Neuronal stem cell (in vitro differentiated cells): ENCODE data around the gene KCNIP4.

Source experiments
- DNase-seq: peaks from one replicate; pipeline ENCODE4 v3.0.0-alpha.2; 2013; ENCODE audit warnings: low spot score
- H2AFZ ChIP-seq: one replicate; pipeline ENCODE4 v1.6.1; 2013; ENCODE audit warnings: mild to moderate bottlenecking, low read length, inconsistent platforms
- H2AK5ac ChIP-seq: 2 replicates; pipeline ENCODE4 v1.6.1; 2013; ENCODE audit warnings: low read depth, mild to moderate bottlenecking, inconsistent platforms, low read length, moderate library complexity, mixed read lengths
- H2BK120ac ChIP-seq: 2 replicates; pipeline ENCODE4 v1.6.1; 2013; ENCODE audit warnings: low read depth, mild to moderate bottlenecking, inconsistent platforms, low read length, moderate library complexity, mixed read lengths
- H2BK12ac ChIP-seq: one replicate; pipeline ENCODE4 v1.6.1; 2013; ENCODE audit warnings: low read length, inconsistent platforms
- H2BK15ac ChIP-seq: 2 replicates; pipeline ENCODE4 v1.6.1; 2013; ENCODE audit warnings: mild to moderate bottlenecking, low read length, inconsistent platforms, mixed read lengths
- H2BK5ac ChIP-seq: one replicate; pipeline ENCODE4 v1.6.1; 2013; ENCODE audit warnings: inconsistent platforms, mild to moderate bottlenecking, low read length, moderate library complexity
- H3K14ac ChIP-seq: one replicate; pipeline ENCODE4 v1.6.1; 2013; ENCODE audit warnings: low read length, inconsistent platforms
- H3K18ac ChIP-seq: 2 replicates; pipeline ENCODE4 v1.6.1; 2013; ENCODE audit warnings: low read length, inconsistent platforms
- H3K23ac ChIP-seq: 2 replicates; pipeline ENCODE4 v1.6.1; 2013; ENCODE audit warnings: low read depth, mild to moderate bottlenecking, mixed read lengths, low read length, inconsistent platforms; ENCODE audit not compliant: poor library complexity
- H3K27ac ChIP-seq: replicated peaks from 3 replicates; pipeline ENCODE4 v1.5.1; 2013; ENCODE audit warnings: low read length, inconsistent platforms
- H3K27me3 ChIP-seq, 3 experiments: 2 replicates each; pipeline ENCODE4 v1.6.1; 2013; ENCODE audit warnings: low read length in 3 of 3, mild to moderate bottlenecking in 2 of 3, inconsistent platforms in 1 of 3, low read depth in 1 of 3, mixed read lengths in 1 of 3, moderate library complexity in 1 of 3; ENCODE audit not compliant: control insufficient read depth in 3 of 3, insufficient read depth in 3 of 3
- H3K36me3 ChIP-seq, 2 donors: replicated peaks in 1 of 2; 2 replicates each; pipeline ENCODE4 v1.6.1; 2013; ENCODE audit warnings: low read length in 2 of 2; ENCODE audit not compliant: control insufficient read depth in 2 of 2, insufficient read depth in 2 of 2
- H3K4ac ChIP-seq: 2 replicates; pipeline ENCODE4 v1.6.1; 2013; ENCODE audit warnings: inconsistent platforms, mild to moderate bottlenecking, low read length, moderate library complexity
- H3K4me1 ChIP-seq, 2 donors: 1 replicate in 1 of 2; 2 replicates in 1 of 2; pipeline ENCODE4 v1.6.1; 2013; ENCODE audit warnings: low read length in 2 of 2, low read depth in 1 of 2; ENCODE audit not compliant: control insufficient read depth in 2 of 2, insufficient read depth in 1 of 2
- H3K4me2 ChIP-seq: one replicate; pipeline ENCODE4 v1.6.1; 2013; ENCODE audit warnings: mild to moderate bottlenecking, low read length, inconsistent platforms; ENCODE audit not compliant: insufficient read depth, poor library complexity, severe bottlenecking
- H3K4me3 ChIP-seq, 2 donors: 2 replicates each; pipeline ENCODE4 v1.5.1; 2013; ENCODE audit warnings: low read length in 2 of 2, mild to moderate bottlenecking in 2 of 2, inconsistent platforms in 1 of 2, moderate library complexity in 1 of 2
- H3K79me1 ChIP-seq: one replicate; pipeline ENCODE4 v1.6.1; 2013; ENCODE audit warnings: low read depth, mild to moderate bottlenecking, inconsistent platforms, low read length, moderate library complexity
- H3K9ac ChIP-seq: one replicate; pipeline ENCODE4 v1.6.1; 2013; ENCODE audit warnings: mild to moderate bottlenecking, low read depth, low read length, inconsistent platforms; ENCODE audit not compliant: poor library complexity
- H3K9me3 ChIP-seq, 2 donors: replicated peaks in 1 of 2; 2 replicates each; pipeline versions ENCODE3 to v1.6.1; 2013; ENCODE audit warnings: low read length in 2 of 2, mild to moderate bottlenecking in 2 of 2, inconsistent platforms in 1 of 2, low read depth in 1 of 2, mixed read lengths in 1 of 2, moderate library complexity in 1 of 2; ENCODE audit not compliant: control insufficient read depth in 2 of 2, insufficient read depth in 1 of 2
- H4K8ac ChIP-seq: one replicate; pipeline ENCODE4 v1.6.1; 2013; ENCODE audit warnings: low read depth, mild to moderate bottlenecking, inconsistent platforms, low read length, moderate library complexity
- H4K91ac ChIP-seq: one replicate; pipeline ENCODE4 v1.6.1; 2013; ENCODE audit warnings: low read length, low read depth, mild to moderate bottlenecking, inconsistent platforms; ENCODE audit not compliant: poor library complexity
- WGBS, 2 donors: extraction: QIAGEN DNeasy Blood & Tissue Kit; methylation state at CpG; one replicate each; pipeline ENCODE4 v1.1.7; 2013; ENCODE audit warnings: missing lambda C conversion rate in 2 of 2, mixed read lengths in 1 of 2; ENCODE audit not compliant: insufficient read length in 2 of 2, insufficient replicate concordance in 1 of 2; ENCODE audit errors: extremely low coverage in 2 of 2; 5-methylcytosine and 5-hydroxymethylcytosine counted together

The KCNIP4 gene

DNA sequence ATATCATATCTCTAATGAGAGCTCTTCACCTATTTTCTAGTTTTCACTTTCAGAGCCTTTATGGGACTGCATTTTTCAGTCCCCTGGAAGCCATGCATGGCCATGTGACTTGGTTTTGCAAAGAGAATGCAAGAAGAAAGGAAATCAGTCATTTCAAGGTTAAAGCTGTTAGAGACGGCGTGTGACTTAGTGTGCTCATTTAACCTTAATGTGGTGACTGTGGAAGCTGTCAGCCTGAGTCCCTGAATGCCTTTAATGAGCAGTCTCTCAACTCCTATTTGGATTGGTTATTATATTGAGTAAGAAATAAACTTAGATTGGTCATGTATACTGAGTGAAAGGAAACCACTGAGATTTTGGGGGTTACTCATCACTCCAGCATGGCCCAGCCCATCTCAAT lies 212.7 kb downstream of the KCNIP4 start:
- Histone ChIP-seq H3K23ac (no peak overlapping the region), H2BK12ac (no peak overlapping the region), H3K4me2 (no peak overlapping the region), H2AFZ (no peak overlapping the region), H3K9ac (no peak overlapping the region), H3K18ac (no peak overlapping the region), H3K79me1 (no peaks in the 10 kb centered on the region), H4K8ac (no peak overlapping the region), H3K4ac (no peak overlapping the region), H3K14ac (no peak overlapping the region), H3K27ac (no peak overlapping the region), H2BK15ac (no peak overlapping the region), H3K9me3 (no peaks in the 10 kb centered on the region), H3K4me3 (no peak overlapping the region), H3K4me1 (no peaks in the 10 kb centered on the region), H3K36me3 (no peaks in the 10 kb centered on the region), H3K27me3 (no peaks in the 10 kb centered on the region), H2BK120ac (no peak overlapping the region), H2BK5ac (no peak overlapping the region), H4K91ac (no peak overlapping the region), H2AK5ac (no peak overlapping the region)
- WGBS, 2 donors = no CpG with 5 or more reads among the region's 2 CpGs
- no peak for DNase-seq

DNA sequence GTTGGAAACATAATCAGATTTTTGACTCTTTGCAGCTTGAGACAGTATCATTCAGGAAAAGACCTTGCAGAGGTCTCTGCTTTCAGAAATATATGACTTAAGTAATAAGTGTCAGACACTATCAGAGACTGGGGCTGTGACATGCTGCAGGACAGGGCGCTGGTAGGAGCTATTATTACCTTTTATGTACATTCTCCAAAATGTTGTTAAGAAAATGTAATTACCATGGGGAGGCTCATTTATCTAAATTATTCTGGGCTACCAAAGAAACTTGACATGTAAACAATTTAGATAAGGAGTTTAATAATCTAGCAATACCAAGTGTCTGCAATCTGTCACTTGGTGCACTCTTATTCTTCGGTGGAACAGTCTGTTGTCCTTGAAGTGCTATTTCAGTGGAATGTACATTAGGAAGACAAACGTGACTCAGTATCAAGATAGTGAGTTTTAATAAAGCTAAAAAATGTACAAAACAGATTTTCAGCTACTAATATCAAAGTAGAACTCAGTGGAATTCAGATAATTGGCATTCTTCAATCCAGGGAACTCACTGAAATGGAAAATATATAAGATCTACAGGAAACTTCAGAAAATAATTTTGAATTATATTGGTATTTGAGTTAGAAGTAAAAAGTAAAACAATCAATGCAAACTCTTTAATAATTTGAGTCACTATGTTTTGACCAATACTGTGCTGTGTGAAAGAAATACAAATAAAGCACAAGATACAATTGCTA lies 214.5 kb downstream of the KCNIP4 start:
- Histone ChIP-seq H2BK12ac (no peak overlapping the region), H4K8ac (no peak overlapping the region), H3K4ac (no peak overlapping the region), H3K9me3 (no peaks in the 10 kb centered on the region), H3K18ac (no peak overlapping the region), H3K79me1 (no peaks in the 10 kb centered on the region), H3K23ac (no peak overlapping the region), H3K9ac (no peak overlapping the region), H3K14ac (no peak overlapping the region), H3K27ac (no peak overlapping the region), H2BK120ac (no peak overlapping the region), H2AFZ (no peak overlapping the region), H3K36me3 (no peaks in the 10 kb centered on the region), H3K4me2 (no peak overlapping the region), H3K27me3 (no peaks in the 10 kb centered on the region), H2BK5ac (no peak overlapping the region), H3K4me3 (no peak overlapping the region), H4K91ac (no peak overlapping the region), H2AK5ac (no peak overlapping the region), H2BK15ac (no peak overlapping the region), H3K4me1 (no peaks in the 10 kb centered on the region)
- WGBS, 2 donors = no CpG with 5 or more reads among the region's 3 CpGs
- no peak for DNase-seq

DNA sequence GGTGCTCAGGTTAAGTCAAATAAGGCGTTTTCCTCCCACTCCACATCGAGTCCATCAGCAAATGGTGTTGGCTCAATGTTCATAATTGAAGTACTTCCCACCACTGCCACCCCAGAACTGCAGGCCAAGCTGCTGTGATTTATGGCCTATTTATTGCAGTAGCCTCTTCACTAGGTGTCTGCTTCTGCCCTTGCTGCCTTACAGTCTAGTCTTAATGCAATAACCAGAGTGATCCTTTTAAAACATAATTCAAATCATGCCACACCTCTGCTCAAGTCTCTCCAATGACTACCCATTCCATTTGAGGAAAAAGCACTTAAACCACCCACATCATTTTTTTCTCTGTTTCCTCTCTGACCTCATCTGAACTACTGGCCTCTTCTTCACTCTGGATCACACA lies 220.3 kb downstream of the KCNIP4 start:
- Histone ChIP-seq H3K18ac (no peak overlapping the region), H2BK120ac (no peak overlapping the region), H3K4ac (no peak overlapping the region), H3K23ac (no peak overlapping the region), H3K79me1 (no peaks in the 10 kb centered on the region), H4K8ac (no peak overlapping the region), H3K4me3 (no peak overlapping the region), H3K14ac (no peak overlapping the region), H3K27me3 (no peaks in the 10 kb centered on the region), H3K27ac (no peak overlapping the region), H2BK15ac (no peak overlapping the region), H3K4me2 (no peak overlapping the region), H3K36me3 (no peaks in the 10 kb centered on the region), H3K9ac (no peak overlapping the region), H2BK12ac (no peak overlapping the region), H2BK5ac (no peak overlapping the region), H2AK5ac (no peak overlapping the region), H2AFZ (no peak overlapping the region), H3K4me1 (no peaks in the 10 kb centered on the region), H4K91ac (no peak overlapping the region), H3K9me3 (peaks cover 0 to 2% of the 10 kb centered on the region in 2 donors)
- no CpG with 5 or more reads among the region's 2 CpGs for WGBS, 2 donors
- DNase-seq = no peak

DNA sequence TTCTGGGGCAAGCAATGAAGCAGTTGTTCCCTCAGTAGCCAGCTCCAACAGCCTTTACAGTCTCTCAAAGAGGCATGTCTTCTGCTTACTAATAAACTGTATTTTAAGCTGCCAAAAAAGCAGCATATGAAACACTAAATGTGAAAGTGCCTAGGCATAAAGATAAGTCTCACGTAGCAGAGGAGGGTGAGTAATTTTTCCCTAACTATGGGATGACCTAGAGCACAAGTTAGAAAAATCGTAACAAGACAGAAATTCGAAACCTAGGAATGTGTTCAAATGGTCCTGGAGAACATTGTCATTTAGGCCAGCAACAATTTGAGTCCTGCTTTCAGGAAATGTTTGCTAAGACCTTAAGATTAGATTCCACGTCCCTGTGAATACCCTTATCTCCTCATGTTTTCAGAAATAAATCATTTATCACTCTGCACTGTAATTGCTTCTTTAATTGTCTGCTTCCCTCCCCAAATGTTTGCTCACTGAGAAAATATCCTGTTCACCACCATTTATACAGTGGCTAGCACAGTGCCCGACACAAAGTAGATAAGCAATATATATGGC lies 222.2 kb downstream of the KCNIP4 start:
- Histone ChIP-seq H4K8ac (no peak overlapping the region), H3K9ac (no peak overlapping the region), H3K27me3 (no peaks in the 10 kb centered on the region), H3K14ac (no peak overlapping the region), H3K4me3 (no peak overlapping the region), H3K18ac (no peak overlapping the region), H2AK5ac (no peak overlapping the region), H3K4me1 (no peaks in the 10 kb centered on the region), H2BK5ac (no peak overlapping the region), H3K36me3 (no peaks in the 10 kb centered on the region), H4K91ac (no peak overlapping the region), H3K4me2 (no peak overlapping the region), H2BK15ac (no peak overlapping the region), H2BK12ac (no peak overlapping the region), H3K23ac (no peak overlapping the region), H3K79me1 (no peaks in the 10 kb centered on the region), H3K4ac (no peak overlapping the region), H2AFZ (no peak overlapping the region), H2BK120ac (no peak overlapping the region), H3K27ac (no peak overlapping the region), H3K9me3 (peaks cover 0 to 2% of the 10 kb centered on the region in 2 donors)
- no peak for DNase-seq
- WGBS, 2 donors = no CpG with 5 or more reads among the region's 5 CpGs
